OCI-LY1 (cell line): ENCODE measurements around the gene RNU2-63P.

Experiments
- H2AFZ ChIP-seq: fragments of 200-600 bp; sonication (generic), shearing (Covaris generic); 2 replicates; pipeline ENCODE4 v1.6.0; 2014; ENCODE audit warnings: antibody characterized with exemption, mild to moderate bottlenecking, low read length
- H3F3A ChIP-seq: fragments of 200-600 bp; sonication (generic), shearing (Covaris generic); 2 replicates; pipeline ENCODE4 v1.6.0; 2014; ENCODE audit warnings: mild to moderate bottlenecking, antibody characterized with exemption, low read length, moderate library complexity; ENCODE audit not compliant: insufficient read depth
- H3K27ac ChIP-seq: fragments of 200-600 bp; sonication (generic); 2 replicates; pipeline ENCODE4 v1.5.1; 2014; ENCODE audit warnings: low read length, mixed run types, mild to moderate bottlenecking, low read depth; ENCODE audit not compliant: poor library complexity, severe bottlenecking
- H3K27me3 ChIP-seq: fragments of 200-600 bp; sonication (generic); 2 replicates; pipeline ENCODE4 v1.6.0; 2014; ENCODE audit warnings: antibody characterized with exemption, mild to moderate bottlenecking, low read length, moderate library complexity; ENCODE audit not compliant: insufficient read depth
- H3K36me3 ChIP-seq: fragments of 200-600 bp; sonication (generic); 2 replicates; pipeline ENCODE4 v1.6.1; 2014; ENCODE audit warnings: mild to moderate bottlenecking, antibody characterized with exemption, low read length, moderate library complexity, mixed read lengths; ENCODE audit not compliant: insufficient read depth
- H3K4me1 ChIP-seq: fragments of 200-600 bp; sonication (generic); 2 replicates; pipeline ENCODE4 v1.5.1; 2014; ENCODE audit warnings: mild to moderate bottlenecking, low read length, moderate library complexity; ENCODE audit not compliant: insufficient read depth, severe bottlenecking
- H3K4me2 ChIP-seq: fragments of 200-600 bp; sonication (generic), shearing (Covaris generic); 2 replicates; pipeline ENCODE4 v1.6.1; 2014; ENCODE audit warnings: low read length
- H3K4me3 ChIP-seq: fragments of 200-600 bp; sonication (generic); 2 replicates; pipeline ENCODE4 v1.5.1; 2014; ENCODE audit warnings: low read length, low read depth, mild to moderate bottlenecking, mixed read lengths; ENCODE audit not compliant: poor library complexity, severe bottlenecking
- H3K79me2 ChIP-seq: fragments of 200-600 bp; shearing (Covaris generic); 2 replicates; pipeline ENCODE4 v1.6.1; 2016; ENCODE audit warnings: mixed run types, low read length, mixed read lengths; ENCODE audit not compliant: insufficient read depth
- H3K9ac ChIP-seq: fragments of 200-600 bp; sonication (generic), shearing (Covaris generic); 2 replicates; pipeline ENCODE4 v1.6.1; 2014; ENCODE audit warnings: mild to moderate bottlenecking, low read length, mixed read lengths
- H3K9me2 ChIP-seq: fragments of 200-600 bp; sonication (generic), shearing (Covaris generic); 2 replicates; pipeline ENCODE4 v1.6.1; 2014; ENCODE audit warnings: low read depth, mild to moderate bottlenecking, low read length, mixed read lengths
- H3K9me3 ChIP-seq: fragments of 200-600 bp; shearing (Covaris generic); 2 replicates; pipeline ENCODE4 v1.6.1; 2014; ENCODE audit warnings: low read length, mixed read lengths
- H4K20me1 ChIP-seq: fragments of 200-600 bp; sonication (generic), shearing (Covaris generic); 2 replicates; pipeline ENCODE4 v1.6.0; 2016; ENCODE audit warnings: mild to moderate bottlenecking, low read length; ENCODE audit not compliant: insufficient read depth
- CTCF ChIP-seq: fragments of 200-600 bp; sonication (generic), shearing (Covaris generic); IDR thresholded peaks from 2 replicates; pipeline ENCODE4 v1.5.1; 2017; ENCODE audit warnings: mild to moderate bottlenecking, antibody characterized with exemption, low read length, moderate library complexity, mixed read lengths
- EZH2 ChIP-seq: fragments of 200-600 bp; sonication (generic), shearing (Covaris generic); IDR thresholded peaks from 2 replicates; pipeline ENCODE4 v1.8.0; 2017; ENCODE audit warnings: borderline replicate concordance, mixed run types, mild to moderate bottlenecking, antibody characterized with exemption, low read length, moderate library complexity, mixed read lengths

RNU2-63P gene

DNA sequence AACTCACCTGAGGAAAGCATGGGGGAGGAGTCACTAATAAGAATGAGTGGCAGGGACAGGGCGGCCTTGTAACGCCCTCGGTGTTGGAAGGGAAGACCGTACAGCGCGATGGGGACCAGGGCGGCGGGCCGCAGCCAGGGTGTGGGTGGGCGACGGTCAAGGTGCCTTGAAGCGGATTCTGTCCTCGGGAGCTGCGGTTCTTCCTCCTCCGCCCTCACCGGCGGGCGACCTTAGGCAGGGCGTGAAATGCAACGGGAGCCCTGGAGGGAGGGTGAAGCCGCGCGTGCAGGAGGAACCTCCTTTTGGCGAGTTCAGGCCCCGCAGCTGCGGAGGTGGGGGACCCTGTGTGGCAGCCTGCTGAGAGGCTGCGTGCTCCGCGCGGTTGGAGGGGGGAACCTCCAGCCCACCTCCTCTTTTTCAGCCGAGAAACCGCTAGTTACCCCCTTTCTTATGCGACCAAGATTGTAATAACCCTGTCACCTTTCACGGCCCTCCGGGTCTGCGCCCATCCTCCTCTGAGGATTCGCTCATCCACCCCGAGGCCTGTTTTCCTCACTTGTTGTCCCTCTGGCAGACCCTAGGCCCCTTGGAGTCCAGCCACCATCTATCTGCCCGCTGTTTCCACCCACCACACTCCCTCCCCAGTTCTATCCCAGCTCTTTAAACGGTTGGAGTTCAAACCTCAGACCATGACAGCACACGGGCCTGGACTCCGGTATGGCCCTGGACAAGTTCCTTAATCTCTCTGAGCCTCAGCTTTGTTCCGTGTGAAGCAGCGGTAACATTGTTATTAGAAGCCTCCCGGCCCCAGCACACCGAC, 823 bp upstream of the RNU2-63P start:
- peak overlapping the region; percentile 3; the same call in 1 of the 2 replicates for H2AFZ ChIP-seq
- H3K9me2 ChIP-seq = no peaks in the 10 kb centered on the region
- peak overlapping the region; percentile 71 for H3K9ac ChIP-seq
- H3K4me3 ChIP-seq = peak overlapping the region; percentile 74
- no peaks in the 10 kb centered on the region for H3K27me3 ChIP-seq
- TF ChIP-seq EZH2 = no peak
- no peak for TF ChIP-seq CTCF
- H3K27ac ChIP-seq = peak overlapping the region; percentile 75
- peaks cover 9% of the 10 kb centered on the region; the same call in 1 of the 2 replicates for H3K9me3 ChIP-seq
- peak overlapping the region; percentile 81 for H3K4me2 ChIP-seq
- no peaks in the 10 kb centered on the region; the same call in 1 of the 2 replicates for H3K36me3 ChIP-seq
- peaks cover 20% of the 10 kb centered on the region for H3K4me1 ChIP-seq
- H3K79me2 ChIP-seq = no peaks in the 10 kb centered on the region
- H3F3A ChIP-seq = no peaks in the 10 kb centered on the region
- H4K20me1 ChIP-seq = no peaks in the 10 kb centered on the region

DNA sequence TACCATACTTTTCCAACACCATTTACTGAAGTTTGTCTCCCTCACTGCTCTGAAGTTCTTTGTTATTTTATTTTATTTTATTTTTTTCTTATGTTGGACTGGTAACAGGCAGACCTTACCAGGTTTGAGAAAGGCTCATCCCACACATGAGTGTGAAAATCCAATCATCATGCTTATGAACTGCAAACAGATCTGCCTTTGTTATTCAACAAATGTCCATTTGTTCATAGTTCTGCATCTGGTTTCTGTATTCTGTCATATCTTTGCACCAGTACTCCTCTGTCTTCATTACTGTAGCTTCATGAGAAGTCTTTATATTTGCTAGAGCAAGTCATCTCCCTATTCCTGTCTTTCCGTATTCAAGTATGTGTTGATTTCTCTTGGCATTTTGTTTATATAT, 5.3 kb downstream of the RNU2-63P start:
- Histone ChIP-seq H3K27me3 (no peaks in the 10 kb centered on the region), H3K9me2 (no peaks in the 10 kb centered on the region), H3K9ac (no peak overlapping the region), H3K4me2 (no peak overlapping the region), H2AFZ (no peak overlapping the region), H3K4me1 (peaks cover 6% of the 10 kb centered on the region), H3K36me3 (no peaks in the 10 kb centered on the region), H3K27ac (no peak overlapping the region), H3K79me2 (no peaks in the 10 kb centered on the region), H3F3A (no peaks in the 10 kb centered on the region), H3K4me3 (no peak overlapping the region), H4K20me1 (no peaks in the 10 kb centered on the region), H3K9me3 (no peaks in the 10 kb centered on the region)
- TF ChIP-seq EZH2 = no peak
- no peak for TF ChIP-seq CTCF

DNA sequence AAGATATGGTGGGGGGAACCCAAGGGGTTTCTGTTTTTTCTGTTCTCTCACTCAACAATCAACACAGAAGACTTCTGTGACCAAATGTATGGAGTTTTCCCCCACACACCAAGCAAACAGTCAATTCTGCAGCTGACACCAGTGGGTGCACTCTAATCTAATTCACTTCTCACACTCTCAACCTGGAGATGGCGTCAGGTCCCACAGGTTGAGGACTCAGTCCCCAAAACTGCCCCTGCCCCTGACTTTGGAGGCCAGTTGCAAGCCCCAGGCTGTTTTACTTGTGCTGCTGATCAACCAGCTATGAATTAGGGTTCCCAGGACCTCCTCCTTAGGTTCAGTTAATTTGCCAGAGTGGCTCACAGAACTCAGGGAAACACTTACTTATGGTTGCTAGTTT, 6.2 kb downstream of the RNU2-63P start:
- no peaks in the 10 kb centered on the region for H4K20me1 ChIP-seq

More for the DNA sequence above, 6.2 kb downstream of the RNU2-63P start:
- no peak overlapping the region for H3K27ac ChIP-seq
- H3K79me2 ChIP-seq = no peaks in the 10 kb centered on the region
- H3K9me3 ChIP-seq = no peaks in the 10 kb centered on the region
- no peak overlapping the region for H3K4me3 ChIP-seq
- peak; percentile 12; the same call in 1 of the 2 replicates for TF ChIP-seq CTCF
- no peak for TF ChIP-seq EZH2
- no peaks in the 10 kb centered on the region for H3K9me2 ChIP-seq
- no peak overlapping the region for H2AFZ ChIP-seq
- no peak overlapping the region for H3K9ac ChIP-seq
- H3K4me1 ChIP-seq = no peaks in the 10 kb centered on the region
- no peaks in the 10 kb centered on the region for H3F3A ChIP-seq
- no peaks in the 10 kb centered on the region for H3K36me3 ChIP-seq
- no peaks in the 10 kb centered on the region for H3K27me3 ChIP-seq
- no peak overlapping the region for H3K4me2 ChIP-seq
